Measurements from ENCODE around the gene WDR38.
A peak's percentile ranks its signal among the peaks of the same experiment; 100 is the strongest.

Gene WDR38, protein sequence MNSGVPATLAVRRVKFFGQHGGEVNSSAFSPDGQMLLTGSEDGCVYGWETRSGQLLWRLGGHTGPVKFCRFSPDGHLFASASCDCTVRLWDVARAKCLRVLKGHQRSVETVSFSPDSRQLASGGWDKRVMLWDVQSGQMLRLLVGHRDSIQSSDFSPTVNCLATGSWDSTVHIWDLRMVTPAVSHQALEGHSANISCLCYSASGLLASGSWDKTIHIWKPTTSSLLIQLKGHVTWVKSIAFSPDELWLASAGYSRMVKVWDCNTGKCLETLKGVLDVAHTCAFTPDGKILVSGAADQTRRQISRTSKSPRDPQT

DNA sequence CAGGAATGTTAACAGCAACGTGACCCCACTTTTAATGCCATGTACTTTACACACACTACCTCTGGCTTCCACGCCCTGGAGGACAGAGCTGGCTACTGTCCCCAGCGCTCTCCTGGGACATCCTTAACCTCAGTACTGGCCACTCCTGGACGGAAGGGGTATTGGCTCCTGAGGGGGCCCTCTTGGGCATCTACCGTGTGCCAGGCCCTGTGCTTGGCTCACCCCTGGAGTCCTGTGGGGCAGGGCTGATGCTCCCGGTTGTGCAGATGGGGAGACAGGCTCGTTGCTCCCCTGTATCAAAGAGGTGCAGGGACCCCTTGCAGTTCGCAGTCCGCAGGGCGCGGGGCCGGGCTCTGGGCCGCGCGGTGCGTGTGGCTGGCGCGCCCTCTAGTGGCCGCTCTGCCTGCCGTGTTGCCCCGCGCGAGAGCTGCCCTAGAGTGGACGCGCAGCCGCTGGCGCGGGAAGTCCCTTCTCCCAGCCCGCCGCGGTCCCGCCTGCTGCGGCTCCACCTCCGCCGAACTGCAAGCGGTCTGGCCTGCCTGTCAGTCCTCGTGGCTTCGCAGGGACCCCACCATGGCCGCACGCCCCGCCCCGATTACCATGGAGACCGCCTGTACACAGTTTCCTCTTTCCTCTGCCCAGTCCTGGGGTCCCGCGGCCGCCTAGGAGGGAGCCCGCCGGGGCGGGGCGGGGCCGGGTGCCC lies at the start of gene WDR38:
WDR38 (plus strand) TSS at position 632 of the 703 bp plus-strand sequence. CDS start 72 bp downstream, outside the sequence.
- DNase-seq: peak; percentile 35

- no peak for DNase-seq
Measured at GRCh38 chr9:124803911-124804310, 49.3 kb upstream of the WDR38 start.

DNA sequence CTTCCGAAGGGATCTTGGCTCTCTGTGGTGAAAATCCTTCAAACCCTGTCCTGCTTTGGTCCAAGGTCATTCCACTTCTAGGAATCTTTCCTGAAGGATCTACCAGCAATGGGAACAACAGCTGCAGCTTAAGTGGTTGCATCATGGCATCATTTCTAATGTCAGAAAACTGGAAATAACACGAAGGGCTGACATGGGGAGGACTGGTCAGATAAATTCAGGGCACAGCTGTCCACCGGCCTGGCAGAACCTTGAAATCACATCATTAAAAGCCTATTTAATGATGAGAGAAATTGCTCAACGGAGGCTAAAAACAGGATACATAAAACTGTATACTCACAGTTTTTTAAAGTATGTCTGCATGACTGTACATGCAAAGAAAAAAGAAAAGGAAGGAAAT lies 48.1 kb upstream of the WDR38 start:
- no peak for DNase-seq

GRCh38 chr9:124808246-124808956 lies 44.9 kb upstream of the WDR38 start:
- DNase-seq: no peak

DNA sequence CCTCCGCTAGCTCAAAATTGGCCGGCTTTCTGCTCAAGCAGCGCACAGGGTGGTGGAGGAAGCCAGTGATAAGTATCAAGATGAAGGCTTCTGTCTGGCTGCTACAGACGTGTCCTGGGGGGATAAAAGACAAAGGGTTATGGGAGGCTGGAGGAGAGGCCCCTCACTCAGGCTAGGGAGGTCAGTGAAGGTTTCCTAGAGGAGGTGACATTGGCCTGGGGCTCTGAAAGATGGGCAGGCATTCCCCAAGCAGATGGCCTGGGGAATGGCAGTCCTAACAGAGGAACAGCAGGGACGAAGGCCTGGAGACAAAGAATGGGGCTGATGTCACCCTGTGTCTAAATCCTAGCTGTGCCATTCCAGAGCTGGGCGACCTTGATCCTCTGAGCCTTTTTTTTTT lies 44.0 kb upstream of the WDR38 start:
- no peak for DNase-seq

- no peak for DNase-seq
Measured at GRCh38 chr9:124809741-124810500, 43.3 kb upstream of the WDR38 start.

GRCh38 chr9:124810663-124811355 lies 42.5 kb upstream of the WDR38 start:
- no peak for DNase-seq

DNA sequence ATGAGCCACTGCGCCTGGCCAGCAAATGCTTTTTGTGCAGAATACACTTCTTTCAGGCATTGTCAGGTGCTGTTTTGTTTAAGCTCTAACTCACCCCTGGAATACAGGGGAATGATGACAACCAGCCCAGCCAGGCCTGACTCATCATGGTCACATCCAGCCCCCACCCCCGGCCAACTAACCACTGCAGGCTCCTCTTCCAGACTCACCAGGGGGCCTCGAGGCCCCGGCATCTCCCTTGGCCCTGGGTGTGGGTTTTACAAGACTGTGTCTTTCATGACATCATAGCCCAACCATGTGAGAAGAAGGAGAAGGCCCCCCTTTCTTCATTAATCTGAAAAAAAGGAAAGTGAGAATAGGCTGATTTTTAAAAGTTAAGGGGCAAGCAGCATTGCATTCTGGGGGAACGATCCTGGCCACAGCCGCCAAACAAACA lies 40.8 kb upstream of the WDR38 start:
- DNase-seq: no peak

GRCh38 chr9:124813041-124813440 lies 40.2 kb upstream of the WDR38 start:
- no peak for DNase-seq

DNA sequence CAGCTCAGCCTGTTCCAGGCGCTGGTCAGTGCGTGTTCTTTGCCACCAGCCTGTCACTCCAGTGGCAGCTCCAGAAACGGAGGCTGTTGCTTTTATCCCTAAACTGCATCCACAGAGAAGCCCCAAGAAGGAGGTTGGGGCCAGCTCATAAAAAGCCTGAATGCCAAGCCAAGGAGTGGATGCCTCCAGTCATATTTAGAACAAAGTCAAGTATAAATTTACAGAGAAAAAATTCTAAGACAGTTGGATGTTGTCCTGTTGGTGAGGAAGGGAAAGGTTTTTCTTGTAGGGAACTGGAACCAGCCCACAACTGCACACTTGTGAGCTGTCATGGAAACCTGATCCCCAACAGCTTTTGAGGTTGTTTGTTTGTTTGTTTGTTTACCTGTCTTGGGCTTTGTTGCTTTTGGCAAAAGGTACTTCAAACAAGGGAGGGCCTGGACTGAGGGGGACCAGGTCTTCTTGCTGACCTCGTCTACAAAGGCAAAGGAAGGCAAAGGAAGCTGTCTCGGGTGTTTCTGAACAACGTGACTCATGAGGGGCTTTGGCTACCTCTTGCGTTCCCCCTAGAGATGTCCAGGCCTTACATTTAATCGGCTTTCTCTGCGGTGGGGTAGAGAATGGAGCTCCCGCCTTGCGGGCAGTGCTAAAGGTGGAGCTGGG lies 39.6 kb upstream of the WDR38 start:
- no peak for DNase-seq

GRCh38 chr9:124814164-124814535 lies 39.1 kb upstream of the WDR38 start:
- no peak for DNase-seq

- DNase-seq: no peak
Measured at GRCh38 chr9:124815601-124816000, 37.7 kb upstream of the WDR38 start.

- DNase-seq: no peak
Measured at GRCh38 chr9:124818431-124819281, 34.6 kb upstream of the WDR38 start.

DNA sequence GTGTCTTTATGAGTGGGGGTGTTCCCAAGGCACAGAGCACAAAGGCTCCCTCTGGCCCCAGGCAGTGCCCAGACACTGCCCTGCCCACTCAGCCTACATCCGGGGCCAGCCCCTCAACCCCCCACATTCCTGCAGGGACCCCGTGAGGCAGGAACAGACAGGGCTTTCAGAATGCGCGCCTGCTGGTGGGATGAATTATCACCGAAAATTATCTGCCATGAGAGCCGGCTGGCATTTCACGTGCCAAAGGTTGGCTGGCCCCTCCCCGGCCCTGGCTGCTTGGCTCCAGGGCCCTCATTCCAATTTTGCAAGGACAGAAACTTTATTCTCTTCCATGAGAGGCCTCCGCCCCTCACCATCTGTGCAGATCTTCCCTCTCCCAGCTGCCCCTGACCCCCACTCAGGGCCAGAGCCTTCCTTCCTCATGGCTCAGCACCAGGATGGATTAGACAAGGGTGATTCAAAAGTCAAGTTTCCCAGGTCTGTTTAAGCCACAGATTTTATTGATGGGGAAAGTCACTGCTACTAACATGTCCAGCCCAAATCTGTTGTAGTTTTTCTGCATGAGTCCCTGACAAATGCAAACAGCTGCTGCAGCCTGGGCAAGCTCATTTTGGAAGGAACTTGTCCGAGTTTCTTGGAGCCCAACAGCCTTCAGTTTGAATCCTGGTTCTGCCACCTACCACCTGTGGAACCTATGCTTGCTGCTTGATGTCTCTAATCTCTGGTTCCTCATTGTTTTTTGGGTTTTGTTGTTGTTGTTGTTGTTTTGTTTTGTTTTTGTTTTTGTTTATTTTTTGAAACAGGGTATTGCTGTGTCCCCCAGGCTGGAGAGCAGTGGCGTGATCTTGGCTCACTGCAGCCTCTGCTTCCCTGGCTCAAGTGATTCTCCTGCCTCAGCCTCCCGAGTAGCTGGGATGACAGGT lies 32.3 kb upstream of the WDR38 start:
- DNase-seq: no peak

- DNase-seq: no peak
Measured at GRCh38 chr9:124828489-124829333, 24.5 kb upstream of the WDR38 start.

DNA sequence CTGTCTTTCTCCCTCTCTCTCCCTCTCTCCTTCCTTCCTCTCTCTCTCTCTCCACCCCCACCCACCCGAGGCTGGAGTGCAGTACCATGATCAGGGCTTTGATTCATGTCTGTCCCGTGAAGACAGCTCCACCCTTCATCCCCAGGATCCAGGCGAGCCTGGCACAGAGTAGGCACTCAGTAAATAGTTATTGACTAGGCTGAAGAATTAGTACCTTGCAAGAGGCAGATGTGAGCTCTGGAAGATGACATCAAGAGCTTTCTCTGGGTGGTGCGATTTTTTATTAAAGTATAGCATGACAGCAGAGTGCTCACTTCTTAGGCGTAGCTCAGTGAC lies 24.0 kb upstream of the WDR38 start:
- DNase-seq: no peak

- no peak for DNase-seq
Measured at GRCh38 chr9:124830593-124830992, 22.7 kb upstream of the WDR38 start.

- DNase-seq: no peak
Measured at GRCh38 chr9:124831642-124832364, 21.5 kb upstream of the WDR38 start.

Measured in NCI-H510A (cell line).